Measurements from ENCODE around the gene ATP8B3. TPM values are rescaled to one million over a fixed set of nuclear protein-coding genes. Genes with fewer than 3 reads are reported as not detected.
A peak's percentile ranks its signal among the peaks of the same experiment; 100 is the strongest.

ATP8B3 gene
- total and polyA plus RNA-seq, 8 donors = 0.89 to 2.5 (median 1.5) TPM

- no peaks in the 10 kb centered on the region for H3K9me3 ChIP-seq
- H3K4me1 ChIP-seq = peaks cover 0 to 4% of the 10 kb centered on the region in 2 donors
- DNase-seq (no peak), ATAC-seq (no peak)
- H3K27ac ChIP-seq = no peak overlapping the region
- peaks cover 0 to 99% of the 10 kb centered on the region in 2 donors for H3K36me3 ChIP-seq
- no peak for TF ChIP-seq CTCF (IDR thresholded peaks at IDR 0.05)
- no peaks in the 10 kb centered on the region for H3K27me3 ChIP-seq
- H3K4me3 ChIP-seq = no peak overlapping the region
- intact Hi-C loops (cut with DNase I) = no loop called here
These were observed 10.9 kb upstream of the ATP8B3 start for GRCh38 chr19:1823020-1823419.

GRCh38 chr19:1822210-1822609 lies 10.1 kb upstream of the ATP8B3 start:
- H3K27me3 ChIP-seq = no peaks in the 10 kb centered on the region
- H3K9me3 ChIP-seq = no peaks in the 10 kb centered on the region
- no peak for TF ChIP-seq CTCF (IDR thresholded peaks at IDR 0.05)
- DNase-seq (no peak), ATAC-seq (no peak)
- H3K4me3 ChIP-seq = no peak overlapping the region
- H3K4me1 ChIP-seq = peaks cover 0 to 4% of the 10 kb centered on the region in 2 donors
- peaks cover 0 to 99% of the 10 kb centered on the region in 2 donors for H3K36me3 ChIP-seq
- no peak overlapping the region for H3K27ac ChIP-seq
- intact Hi-C loops (cut with DNase I) = no loop called here

GRCh38 chr19:1819341-1820255 lies 7.5 kb upstream of the ATP8B3 start:
- peaks cover 0 to 100% of the 10 kb centered on the region in 2 donors for H3K36me3 ChIP-seq
- DNase-seq = peak in 1 of 4 donors; percentile 72
- no peak overlapping the region for H3K27ac ChIP-seq
- H3K4me3 ChIP-seq = no peak overlapping the region
- no peak for ATAC-seq
- no peaks in the 10 kb centered on the region for H3K27me3 ChIP-seq
- no peaks in the 10 kb centered on the region for H3K9me3 ChIP-seq
- TF ChIP-seq CTCF (IDR thresholded peaks at IDR 0.05) = no peak
- intact Hi-C loops (cut with DNase I) = no loop called here
- no peaks in the 10 kb centered on the region for H3K4me1 ChIP-seq

GRCh38 chr19:1818549-1819195 lies 6.6 kb upstream of the ATP8B3 start:
- Histone ChIP-seq H3K36me3 (peaks cover 0 to 92% of the 10 kb centered on the region in 2 donors), H3K4me1 (peaks cover 0 to 1% of the 10 kb centered on the region in 2 donors), H3K4me3 (no peak overlapping the region), H3K27me3 (no peaks in the 10 kb centered on the region), H3K9me3 (no peaks in the 10 kb centered on the region), H3K27ac (no peak overlapping the region)
- ATAC-seq (no peak), DNase-seq (peak in 1 of 4 donors; percentile 71)
- TF ChIP-seq CTCF (IDR thresholded peaks at IDR 0.05) = no peak
- intact Hi-C loops (cut with DNase I) = no loop called here

- no peak for TF ChIP-seq CTCF (IDR thresholded peaks at IDR 0.05)
- no peak overlapping the region for H3K4me3 ChIP-seq
- H3K9me3 ChIP-seq = no peaks in the 10 kb centered on the region
- no peak overlapping the region for H3K27ac ChIP-seq
- H3K36me3 ChIP-seq = peaks cover 0 to 82% of the 10 kb centered on the region in 2 donors
- peaks cover 7 to 11% of the 10 kb centered on the region in 2 donors for H3K4me1 ChIP-seq
- peak in 1 of 4 donors; percentile 79 for DNase-seq
- no peaks in the 10 kb centered on the region for H3K27me3 ChIP-seq
- no peak for ATAC-seq
- intact Hi-C loops (cut with DNase I) = no loop called here
These were observed 5.6 kb upstream of the ATP8B3 start for GRCh38 chr19:1817553-1818179.
